GM04504 (cell line): ENCODE results near the gene FAM199X.

Experiments
- DNase-seq: peaks from one replicate; pipeline ENCODE4 v3.0.0-alpha.2; 2012; ENCODE audit warnings: low read depth

Gene FAM199X

GRCh38 chrX:104165894-104166734 lies at the start of gene FAM199X:
FAM199X (plus strand) TSS chrX:104166453; CDS start chrX:104166786, 333 bp downstream.
- DNase-seq: peak; percentile 65

- no peak for DNase-seq
These were observed 48.5 kb upstream of the FAM199X start for GRCh38 chrX:104117759-104118158.

- no peak for DNase-seq
These were observed 47.5 kb upstream of the FAM199X start for GRCh38 chrX:104118765-104119164.

GRCh38 chrX:104122829-104123228 lies 43.4 kb upstream of the FAM199X start:
- DNase-seq: no peak

GRCh38 chrX:104126856-104127255 lies 39.4 kb upstream of the FAM199X start:
- DNase-seq: no peak

GRCh38 chrX:104130808-104131207 lies 35.4 kb upstream of the FAM199X start:
- no peak for DNase-seq

GRCh38 chrX:104134583-104135261 lies 31.5 kb upstream of the FAM199X start:
- no peak for DNase-seq

GRCh38 chrX:104135677-104136076 lies 30.6 kb upstream of the FAM199X start:
- DNase-seq: no peak

GRCh38 chrX:104136241-104137019 lies 29.8 kb upstream of the FAM199X start:
- DNase-seq: peak; percentile 61

- no peak for DNase-seq
These were observed 28.8 kb upstream of the FAM199X start for GRCh38 chrX:104137496-104137895.

GRCh38 chrX:104141087-104141760 lies 25.0 kb upstream of the FAM199X start:
- no peak for DNase-seq

GRCh38 chrX:104151037-104151436 lies 15.2 kb upstream of the FAM199X start:
- no peak for DNase-seq

- DNase-seq: peak; percentile 40
These were observed 9.4 kb upstream of the FAM199X start, which contains the start of gene SLC25A53 for GRCh38 chrX:104156630-104157529. SLC25A53 (minus strand) TSS chrX:104157009; CDS start chrX:104105257, 51,752 bp downstream.

GRCh38 chrX:104166735-104167436 lies 633 bp downstream of the FAM199X start:
- DNase-seq: no peak

GRCh38 chrX:104168127-104168526 lies 1.9 kb downstream of the FAM199X start:
- no peak for DNase-seq

- DNase-seq: no peak
These were observed 5.9 kb downstream of the FAM199X start for GRCh38 chrX:104172121-104172520.

GRCh38 chrX:104172788-104173187 lies 6.5 kb downstream of the FAM199X start:
- no peak for DNase-seq

- no peak for DNase-seq
These were observed 7.6 kb downstream of the FAM199X start for GRCh38 chrX:104173841-104174240.

- no peak for DNase-seq
These were observed 17.4 kb downstream of the FAM199X start for GRCh38 chrX:104183685-104184084.

GRCh38 chrX:104187931-104188330 lies 21.7 kb downstream of the FAM199X start:
- no peak for DNase-seq
